Activated naive CD4-positive, alpha-beta T cell treated with anti-CD3 and anti-CD28 coated beads for 36 hours (primary cell): Measurements from ENCODE around the gene NTM. TPM values are rescaled to one million over a fixed set of nuclear protein-coding genes. Genes with fewer than 3 reads are reported as not detected.

ENCODE experiments used
- CTCF ChIA-PET: fragments of 350-600 bp; sonication (Branson Sonifier 250); formaldehyde crosslinking; loops from one replicate; lab custom pipeline; 2021; ENCODE audit warnings: antibody characterized with exemption; lab: Charles Lee
- DNase-seq: peaks from one replicate; pipeline ENCODE4 v3.0.0-alpha.2; 2020
- H3K27ac Mint-ChIP-seq: one replicate; pipeline ENCODE4 v1.8.0; 2021; ENCODE audit warnings: mild to moderate bottlenecking, mixed read lengths
- H3K27me3 Mint-ChIP-seq: one replicate; pipeline ENCODE4 v1.8.0; 2021; ENCODE audit warnings: low read depth, mixed read lengths
- H3K36me3 Mint-ChIP-seq: one replicate; pipeline ENCODE4 v1.8.0; 2021; ENCODE audit warnings: low read depth, mixed read lengths
- H3K4me1 Mint-ChIP-seq: one replicate; pipeline ENCODE4 v1.8.0; 2021; ENCODE audit warnings: low read depth, mixed read lengths
- H3K4me3 Mint-ChIP-seq: one replicate; pipeline ENCODE4 v1.8.0; 2021; ENCODE audit warnings: mild to moderate bottlenecking, moderate library complexity, mixed read lengths
- H3K9me3 Mint-ChIP-seq: one replicate; pipeline ENCODE4 v1.8.0; 2021; ENCODE audit warnings: mixed read lengths
- intact Hi-C: fragments of 100-400 bp; cut with micrococcal nuclease; formaldehyde crosslinking; loops from one replicate; pipeline ENCODE4 v1.15.1; 2023
- total RNA-seq, 2 experiments: library from RNA; stranded (reverse); gene quantifications; one replicate each; pipeline ENCODE4 v1.2.3, GENCODE V29; 2021

Gene NTM
- total RNA-seq, 2 experiments from 2014 or later, result not detected

GRCh38 chr11:132123854-132124835 is 753.7 kb downstream of the NTM start:
- DNase-seq, result no peak
- Mint-ChIP-seq H3K9me3 (no peaks in the 10 kb centered on the region), H3K27ac (no peak overlapping the region), H3K27me3 (peaks cover 7% of the 10 kb centered on the region), H3K36me3 (no peaks in the 10 kb centered on the region), H3K4me1 (no peaks in the 10 kb centered on the region), H3K4me3 (no peak overlapping the region)
- CTCF ChIA-PET, result no interaction called here
- intact Hi-C loops, result loop anchor here (10.0 kb wide), 1 partner anchor 209 kb away; no protein-coding TSS in a partner anchor

GRCh38 chr11:132125988-132126871 is 755.8 kb downstream of the NTM start:
- H3K4me1 Mint-ChIP-seq, result no peaks in the 10 kb centered on the region
- no peaks in the 10 kb centered on the region for H3K9me3 Mint-ChIP-seq
- no peak overlapping the region for H3K27ac Mint-ChIP-seq
- DNase-seq, result peak; percentile 18
- CTCF ChIA-PET, result interaction anchor here (1.0 to 1.6 kb wide), 5 partner anchors 11 to 431 kb away, joined by 3 to 5 read pairs (median 3); no protein-coding TSS in a partner anchor
- no peak overlapping the region for H3K4me3 Mint-ChIP-seq
- no peaks in the 10 kb centered on the region for H3K36me3 Mint-ChIP-seq
- peaks cover 7% of the 10 kb centered on the region for H3K27me3 Mint-ChIP-seq
- intact Hi-C loops, result loop anchor here (2.0 to 10.0 kb wide), 3 partner anchors 211 to 431 kb away; no protein-coding TSS in a partner anchor

GRCh38 chr11:132126973-132127899 is 756.8 kb downstream of the NTM start:
- CTCF ChIA-PET, result interaction anchor here (0.6 to 1.6 kb wide), 6 partner anchors 10 to 432 kb away, joined by 3 to 5 read pairs (median 3); no protein-coding TSS in a partner anchor
- peaks cover 7% of the 10 kb centered on the region for H3K27me3 Mint-ChIP-seq
- no peaks in the 10 kb centered on the region for H3K4me1 Mint-ChIP-seq
- intact Hi-C loops, result loop anchor here (1.0 to 10.0 kb wide), 4 partner anchors 212 to 432 kb away; no protein-coding TSS in a partner anchor
- no peaks in the 10 kb centered on the region for H3K36me3 Mint-ChIP-seq
- H3K9me3 Mint-ChIP-seq, result no peaks in the 10 kb centered on the region
- DNase-seq, result peak; percentile 7
- H3K4me3 Mint-ChIP-seq, result no peak overlapping the region
- H3K27ac Mint-ChIP-seq, result no peak overlapping the region

- no peaks in the 10 kb centered on the region for H3K9me3 Mint-ChIP-seq
- H3K36me3 Mint-ChIP-seq, result no peaks in the 10 kb centered on the region
- no peaks in the 10 kb centered on the region for H3K4me1 Mint-ChIP-seq
- CTCF ChIA-PET, result no interaction called here
- DNase-seq, result no peak
- intact Hi-C loops, result loop anchor here (1.0 to 10.0 kb wide), 4 partner anchors 213 to 433 kb away; no protein-coding TSS in a partner anchor
- no peak overlapping the region for H3K4me3 Mint-ChIP-seq
- H3K27ac Mint-ChIP-seq, result no peak overlapping the region
- H3K27me3 Mint-ChIP-seq, result peaks cover 7% of the 10 kb centered on the region
Observed at GRCh38 chr11:132127900-132128288, 757.5 kb downstream of the NTM start.

GRCh38 chr11:132131047-132131446 is 760.6 kb downstream of the NTM start:
- Mint-ChIP-seq H3K9me3 (no peaks in the 10 kb centered on the region), H3K36me3 (no peaks in the 10 kb centered on the region), H3K27me3 (peaks cover 7% of the 10 kb centered on the region), H3K4me1 (no peaks in the 10 kb centered on the region), H3K4me3 (no peak overlapping the region), H3K27ac (no peak overlapping the region)
- CTCF ChIA-PET, result no interaction called here
- intact Hi-C loops, result no loop called here
- DNase-seq, result no peak

GRCh38 chr11:132131961-132132360 is 761.5 kb downstream of the NTM start:
- H3K27ac Mint-ChIP-seq, result no peak overlapping the region
- no peaks in the 10 kb centered on the region for H3K4me1 Mint-ChIP-seq
- DNase-seq, result no peak
- no peaks in the 10 kb centered on the region for H3K36me3 Mint-ChIP-seq
- CTCF ChIA-PET, result no interaction called here
- no peak overlapping the region for H3K4me3 Mint-ChIP-seq
- H3K27me3 Mint-ChIP-seq, result peaks cover 10% of the 10 kb centered on the region
- H3K9me3 Mint-ChIP-seq, result no peaks in the 10 kb centered on the region
- intact Hi-C loops, result no loop called here

- Mint-ChIP-seq H3K27me3 (peaks cover 5% of the 10 kb centered on the region), H3K27ac (no peak overlapping the region), H3K36me3 (no peaks in the 10 kb centered on the region), H3K4me3 (no peak overlapping the region), H3K9me3 (no peaks in the 10 kb centered on the region), H3K4me1 (no peaks in the 10 kb centered on the region)
- no peak for DNase-seq
- intact Hi-C loops, result no loop called here
- CTCF ChIA-PET, result no interaction called here
Observed at GRCh38 chr11:132134322-132134721, 763.9 kb downstream of the NTM start.

GRCh38 chr11:132137289-132137980 is 767.0 kb downstream of the NTM start:
- DNase-seq, result no peak
- H3K36me3 Mint-ChIP-seq, result no peaks in the 10 kb centered on the region
- H3K27ac Mint-ChIP-seq, result no peak overlapping the region
- CTCF ChIA-PET, result interaction anchor here (1.6 kb wide), 1 partner anchor 10 kb away, joined by 3 read pairs; no protein-coding TSS in a partner anchor
- intact Hi-C loops, result no loop called here
- H3K27me3 Mint-ChIP-seq, result peaks cover 5% of the 10 kb centered on the region
- H3K4me1 Mint-ChIP-seq, result no peaks in the 10 kb centered on the region
- no peaks in the 10 kb centered on the region for H3K9me3 Mint-ChIP-seq
- no peak overlapping the region for H3K4me3 Mint-ChIP-seq

- no peak overlapping the region for H3K4me3 Mint-ChIP-seq
- intact Hi-C loops, result no loop called here
- H3K9me3 Mint-ChIP-seq, result no peaks in the 10 kb centered on the region
- H3K36me3 Mint-ChIP-seq, result no peaks in the 10 kb centered on the region
- no peaks in the 10 kb centered on the region for H3K4me1 Mint-ChIP-seq
- CTCF ChIA-PET, result no interaction called here
- peaks cover 5% of the 10 kb centered on the region for H3K27me3 Mint-ChIP-seq
- H3K27ac Mint-ChIP-seq, result no peak overlapping the region
- no peak for DNase-seq
Observed at GRCh38 chr11:132137981-132138313, 767.5 kb downstream of the NTM start.

- DNase-seq, result no peak
- H3K27me3 Mint-ChIP-seq, result peaks cover 5% of the 10 kb centered on the region
- intact Hi-C loops, result no loop called here
- H3K4me3 Mint-ChIP-seq, result no peak overlapping the region
- H3K9me3 Mint-ChIP-seq, result no peaks in the 10 kb centered on the region
- no peak overlapping the region for H3K27ac Mint-ChIP-seq
- H3K36me3 Mint-ChIP-seq, result no peaks in the 10 kb centered on the region
- H3K4me1 Mint-ChIP-seq, result no peaks in the 10 kb centered on the region
- CTCF ChIA-PET, result no interaction called here
Observed at GRCh38 chr11:132139181-132139580, 768.8 kb downstream of the NTM start.

GRCh38 chr11:132140056-132140455 is 769.6 kb downstream of the NTM start:
- intact Hi-C loops, result no loop called here
- Mint-ChIP-seq H3K36me3 (no peaks in the 10 kb centered on the region), H3K4me1 (no peaks in the 10 kb centered on the region)

More at GRCh38 chr11:132140056-132140455, 769.6 kb downstream of the NTM start:
- H3K9me3 Mint-ChIP-seq, result no peaks in the 10 kb centered on the region
- CTCF ChIA-PET, result no interaction called here
- no peak for DNase-seq
- H3K27me3 Mint-ChIP-seq, result peaks cover 5% of the 10 kb centered on the region
- H3K27ac Mint-ChIP-seq, result no peak overlapping the region
- no peak overlapping the region for H3K4me3 Mint-ChIP-seq
